ENCODE results near the gene RASL11A.

DNA sequence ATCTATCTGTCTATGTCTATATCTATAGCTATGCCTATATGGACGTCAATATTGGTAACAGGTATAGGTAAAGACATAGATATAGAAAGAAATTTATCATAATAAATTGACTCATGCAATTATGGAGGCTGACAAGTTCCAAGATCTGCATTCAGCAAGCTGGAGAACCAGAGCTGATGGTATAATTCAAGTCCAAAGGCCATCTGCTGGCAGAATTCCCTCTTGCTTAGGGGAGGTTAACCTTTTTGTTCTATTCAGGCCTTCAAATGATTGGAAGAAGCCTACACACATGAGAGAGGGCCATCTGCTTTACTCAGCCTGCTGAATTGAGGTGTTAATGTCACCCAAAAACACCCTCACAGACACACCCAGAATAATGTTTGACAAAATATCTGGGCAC, 10.8 kb downstream of the RASL11A start:
- TF ChIP-seq, protein P1, sequence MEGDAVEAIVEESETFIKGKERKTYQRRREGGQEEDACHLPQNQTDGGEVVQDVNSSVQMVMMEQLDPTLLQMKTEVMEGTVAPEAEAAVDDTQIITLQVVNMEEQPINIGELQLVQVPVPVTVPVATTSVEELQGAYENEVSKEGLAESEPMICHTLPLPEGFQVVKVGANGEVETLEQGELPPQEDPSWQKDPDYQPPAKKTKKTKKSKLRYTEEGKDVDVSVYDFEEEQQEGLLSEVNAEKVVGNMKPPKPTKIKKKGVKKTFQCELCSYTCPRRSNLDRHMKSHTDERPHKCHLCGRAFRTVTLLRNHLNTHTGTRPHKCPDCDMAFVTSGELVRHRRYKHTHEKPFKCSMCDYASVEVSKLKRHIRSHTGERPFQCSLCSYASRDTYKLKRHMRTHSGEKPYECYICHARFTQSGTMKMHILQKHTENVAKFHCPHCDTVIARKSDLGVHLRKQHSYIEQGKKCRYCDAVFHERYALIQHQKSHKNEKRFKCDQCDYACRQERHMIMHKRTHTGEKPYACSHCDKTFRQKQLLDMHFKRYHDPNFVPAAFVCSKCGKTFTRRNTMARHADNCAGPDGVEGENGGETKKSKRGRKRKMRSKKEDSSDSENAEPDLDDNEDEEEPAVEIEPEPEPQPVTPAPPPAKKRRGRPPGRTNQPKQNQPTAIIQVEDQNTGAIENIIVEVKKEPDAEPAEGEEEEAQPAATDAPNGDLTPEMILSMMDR (IDR thresholded peaks at IDR 0.05) = no peak
- TF ChIP-seq EZH2phosphoT487 (IDR thresholded peaks at IDR 0.05) = no peak
